Liver (tissue), 9 donors: ENCODE measurements around the gene C19orf25. TPM values are rescaled to one million over a fixed set of nuclear protein-coding genes. Genes with fewer than 3 reads are reported as not detected.

ENCODE experiments used
- DNase-seq: peaks from one replicate; pipeline ENCODE4 v3.0.0-alpha.2; 2017; ENCODE audit warnings: low spot score
- H3K27ac ChIP-seq, 2 donors: one replicate each; pipeline ENCODE4 v1.7.0; 2013; ENCODE audit warnings: inconsistent platforms in 2 of 2, low read length in 2 of 2, control low read depth in 1 of 2, low read depth in 1 of 2, mild to moderate bottlenecking in 1 of 2
- H3K27me3 ChIP-seq, 4 donors: one replicate each; pipeline versions ENCODE4 v1.6.1 to v1.7.0; 2013; ENCODE audit warnings: low read length in 3 of 4, inconsistent platforms in 1 of 4, mild to moderate bottlenecking in 1 of 4, moderate library complexity in 1 of 4; ENCODE audit not compliant: control insufficient read depth in 4 of 4, insufficient read depth in 4 of 4
- H3K36me3 ChIP-seq, 4 donors: one replicate each; pipeline versions ENCODE4 v1.6.1 to v1.7.0; 2013; ENCODE audit warnings: low read length in 3 of 4, mild to moderate bottlenecking in 3 of 4, low read depth in 1 of 4, moderate library complexity in 1 of 4; ENCODE audit not compliant: control insufficient read depth in 4 of 4, insufficient read depth in 3 of 4
- H3K4me1 ChIP-seq, 4 donors: one replicate each; pipeline versions ENCODE4 v1.6.1 to v1.7.0; 2013; ENCODE audit warnings: low read length in 3 of 4, mild to moderate bottlenecking in 3 of 4, moderate library complexity in 1 of 4; ENCODE audit not compliant: control insufficient read depth in 4 of 4, insufficient read depth in 4 of 4
- H3K4me3 ChIP-seq, 3 donors: one replicate each; pipeline versions ENCODE4 v1.6.1 to v1.7.0; 2013; ENCODE audit warnings: low read length in 3 of 3, control low read depth in 1 of 3, low read depth in 1 of 3, mild to moderate bottlenecking in 1 of 3
- H3K9ac ChIP-seq, 2 donors: one replicate each; pipeline ENCODE4 v1.7.0; 2013; ENCODE audit warnings: low read length in 2 of 2, mild to moderate bottlenecking in 2 of 2, moderate library complexity in 2 of 2, control low read depth in 1 of 2, low read depth in 1 of 2
- H3K9me3 ChIP-seq, 4 donors: one replicate each; pipeline versions ENCODE4 v1.6.1 to v1.7.0; 2013; ENCODE audit warnings: low read length in 3 of 4; ENCODE audit not compliant: control insufficient read depth in 4 of 4
- ATF3 ChIP-seq: IDR thresholded peaks from 2 replicates; pipeline ENCODE4 v1.6.1; 2016; ENCODE audit warnings: antibody characterized with exemption
- CTCF ChIP-seq: fragments of 150-350 bp; IDR thresholded peaks from 2 replicates; pipeline ENCODE4 v1.5.1; 2017; ENCODE audit warnings: improper control_type of control experiment, low read depth, low read length; ENCODE audit not compliant: missing input control
- EGR1 ChIP-seq, 2 donors: IDR thresholded peaks; 2 replicates each; pipeline ENCODE4 v1.6.1; 2016 to 2018; ENCODE audit warnings: antibody characterized with exemption in 2 of 2, low read depth in 2 of 2
- FOXA1 ChIP-seq: IDR thresholded peaks from 2 replicates; pipeline ENCODE4 v1.6.1; 2016; ENCODE audit warnings: antibody characterized with exemption
- HNF4A ChIP-seq, 2 donors: conservative IDR thresholded peaks; 2 replicates each; pipeline ENCODE4 v1.6.1; 2016; ENCODE audit warnings: antibody characterized with exemption in 2 of 2, mild to moderate bottlenecking in 2 of 2
- HNF4G ChIP-seq: IDR thresholded peaks from 2 replicates; pipeline ENCODE4 v1.6.1; 2016; ENCODE audit warnings: antibody characterized with exemption
- JUND ChIP-seq, 2 donors: IDR thresholded peaks; 2 replicates each; pipeline ENCODE4 v1.6.1; 2016; ENCODE audit warnings: antibody characterized with exemption in 2 of 2
- NR2F2 ChIP-seq: IDR thresholded peaks from 2 replicates; pipeline ENCODE4 v1.6.1; 2016; ENCODE audit warnings: antibody characterized with exemption
- RXRA ChIP-seq, 2 donors: IDR thresholded peaks; 2 replicates each; pipeline ENCODE4 v1.6.1; 2017 to 2018; ENCODE audit warnings: antibody characterized with exemption in 2 of 2, mild to moderate bottlenecking in 1 of 2
- SP1 ChIP-seq: IDR thresholded peaks from 2 replicates; pipeline ENCODE4 v1.6.1; 2018; ENCODE audit warnings: antibody characterized with exemption, mild to moderate bottlenecking
- TAF1 ChIP-seq: conservative IDR thresholded peaks from 2 replicates; pipeline ENCODE4 v1.6.1; 2016; ENCODE audit warnings: antibody characterized with exemption, mild to moderate bottlenecking
- YY1 ChIP-seq: IDR thresholded peaks from 2 replicates; pipeline ENCODE4 v1.6.1; 2016; ENCODE audit warnings: antibody characterized with exemption, mild to moderate bottlenecking
- ZBTB33 ChIP-seq: IDR thresholded peaks from 2 replicates; pipeline ENCODE4 v1.6.1; 2016; ENCODE audit warnings: antibody characterized with exemption
- WGBS: extraction: QIAGEN DNeasy Blood & Tissue Kit; methylation state at CpG from one replicate; pipeline ENCODE4 v1.1.7; 2013; 5-methylcytosine and 5-hydroxymethylcytosine counted together
- polyA plus RNA-seq, 2 donors: library from polyadenylated mRNA; stranded (reverse) in 1 of 2; unstranded in 1 of 2; fragments of 200-250 nt in 1 of 2; fragments of >200 nt in 1 of 2; fragmentation: Nextera tagmentation in 1 of 2; extraction: Ambion mirVana in 1 of 2; gene quantifications; one replicate each; pipeline versions ENCODE4 v1.2.1 to v1.2.3, GENCODE V29; 2013 to 2015
- total RNA-seq, 2 donors: library from RNA; depleted of rRNA; stranded (reverse); fragments of >200 nt; gene quantifications; one replicate each; pipeline ENCODE4 v1.2.3, GENCODE V29; 2014
- TF ChIP-seq, protein P1 (sequence below): IDR thresholded peaks from 2 replicates; pipeline ENCODE4 v1.6.1; 2016; ENCODE audit warnings: antibody characterized with exemption
- TF ChIP-seq, protein P2 (sequence below): IDR thresholded peaks from 2 replicates; pipeline ENCODE4 v1.6.1; 2016; ENCODE audit warnings: antibody characterized with exemption, mild to moderate bottlenecking
- donor health status: healthy.
- donor health status: healthy.
- donor health status: healthy.
- donor health status: healthy.
- donor health status: healthy.

C19orf25 gene
- total and polyA plus RNA-seq, 4 donors: 15.1 to 19.8 (median 18.5) TPM

GRCh38 chr19:1526979-1527649 is 48.1 kb upstream of the C19orf25 start (continued):
- TF ChIP-seq ATF3: no peak

DNA sequence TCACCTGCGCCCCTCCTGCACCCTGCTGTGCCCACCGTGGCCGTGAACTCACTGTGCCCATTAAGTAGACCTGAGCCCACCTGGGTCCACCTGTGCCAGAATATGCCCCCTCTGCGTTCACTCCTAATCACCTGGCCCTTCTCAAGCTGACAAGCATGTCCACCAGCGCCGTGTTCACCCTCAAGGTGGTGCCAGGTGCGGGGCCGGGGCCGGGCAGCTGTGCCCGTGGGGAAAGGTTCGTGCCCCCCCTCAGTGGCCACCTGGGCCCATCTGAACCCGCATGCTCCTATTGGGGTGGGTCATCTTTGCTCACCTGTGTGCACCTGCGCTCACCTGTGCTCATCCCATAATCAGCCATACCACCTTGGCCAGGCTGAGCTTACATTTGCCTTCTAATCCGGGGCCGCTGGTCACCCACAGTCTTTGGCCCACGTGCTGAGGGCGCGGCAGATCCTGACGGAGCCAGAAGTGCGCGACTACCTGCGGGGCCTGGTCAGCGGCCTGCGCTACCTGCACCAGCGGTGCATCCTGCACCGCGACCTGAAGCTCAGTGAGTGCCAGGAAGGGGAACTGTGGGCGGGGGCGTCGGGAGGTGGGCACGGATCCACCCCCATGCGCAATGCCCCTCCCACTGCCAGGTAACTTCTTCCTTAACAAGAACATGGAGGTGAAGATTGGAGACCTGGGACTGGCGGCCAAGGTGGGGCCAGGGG is 47.2 kb upstream of the C19orf25 start:
- DNase-seq: no peak
- Histone ChIP-seq H3K27me3 (peaks cover 0 to 26% (median 7%) of the 10 kb centered on the region in 4 donors), H3K36me3 (no peaks in the 10 kb centered on the region), H3K4me1 (peaks cover 0 to 5% (median 2%) of the 10 kb centered on the region in 4 donors), H3K9ac (no peak overlapping the region), H3K9me3 (no peaks in the 10 kb centered on the region), H3K4me3 (no peak overlapping the region), H3K27ac (no peak overlapping the region)
- WGBS: 79% methylated on average over 33 of the region's 33 CpGs
- TF ChIP-seq TAF1 (no peak), YY1 (no peak), FOXA1 (no peak), RXRA (IDR thresholded peaks at IDR 0.05) (no peak), EGR1 (IDR thresholded peaks at IDR 0.05; ENCODE audit: low read depth in 2 of 2) (no peak), NR2F2 (no peak), JUND (IDR thresholded peaks at IDR 0.05) (no peak), SP1 (no peak), ATF3 (no peak), CTCF (no peak), HNF4A (conservative IDR thresholded peaks at IDR 0.05) (no peak)
- TF ChIP-seq, protein P1, sequence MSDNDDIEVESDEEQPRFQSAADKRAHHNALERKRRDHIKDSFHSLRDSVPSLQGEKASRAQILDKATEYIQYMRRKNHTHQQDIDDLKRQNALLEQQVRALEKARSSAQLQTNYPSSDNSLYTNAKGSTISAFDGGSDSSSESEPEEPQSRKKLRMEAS: no peak
- TF ChIP-seq, protein P2, sequence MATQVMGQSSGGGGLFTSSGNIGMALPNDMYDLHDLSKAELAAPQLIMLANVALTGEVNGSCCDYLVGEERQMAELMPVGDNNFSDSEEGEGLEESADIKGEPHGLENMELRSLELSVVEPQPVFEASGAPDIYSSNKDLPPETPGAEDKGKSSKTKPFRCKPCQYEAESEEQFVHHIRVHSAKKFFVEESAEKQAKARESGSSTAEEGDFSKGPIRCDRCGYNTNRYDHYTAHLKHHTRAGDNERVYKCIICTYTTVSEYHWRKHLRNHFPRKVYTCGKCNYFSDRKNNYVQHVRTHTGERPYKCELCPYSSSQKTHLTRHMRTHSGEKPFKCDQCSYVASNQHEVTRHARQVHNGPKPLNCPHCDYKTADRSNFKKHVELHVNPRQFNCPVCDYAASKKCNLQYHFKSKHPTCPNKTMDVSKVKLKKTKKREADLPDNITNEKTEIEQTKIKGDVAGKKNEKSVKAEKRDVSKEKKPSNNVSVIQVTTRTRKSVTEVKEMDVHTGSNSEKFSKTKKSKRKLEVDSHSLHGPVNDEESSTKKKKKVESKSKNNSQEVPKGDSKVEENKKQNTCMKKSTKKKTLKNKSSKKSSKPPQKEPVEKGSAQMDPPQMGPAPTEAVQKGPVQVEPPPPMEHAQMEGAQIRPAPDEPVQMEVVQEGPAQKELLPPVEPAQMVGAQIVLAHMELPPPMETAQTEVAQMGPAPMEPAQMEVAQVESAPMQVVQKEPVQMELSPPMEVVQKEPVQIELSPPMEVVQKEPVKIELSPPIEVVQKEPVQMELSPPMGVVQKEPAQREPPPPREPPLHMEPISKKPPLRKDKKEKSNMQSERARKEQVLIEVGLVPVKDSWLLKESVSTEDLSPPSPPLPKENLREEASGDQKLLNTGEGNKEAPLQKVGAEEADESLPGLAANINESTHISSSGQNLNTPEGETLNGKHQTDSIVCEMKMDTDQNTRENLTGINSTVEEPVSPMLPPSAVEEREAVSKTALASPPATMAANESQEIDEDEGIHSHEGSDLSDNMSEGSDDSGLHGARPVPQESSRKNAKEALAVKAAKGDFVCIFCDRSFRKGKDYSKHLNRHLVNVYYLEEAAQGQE: no peak

DNA sequence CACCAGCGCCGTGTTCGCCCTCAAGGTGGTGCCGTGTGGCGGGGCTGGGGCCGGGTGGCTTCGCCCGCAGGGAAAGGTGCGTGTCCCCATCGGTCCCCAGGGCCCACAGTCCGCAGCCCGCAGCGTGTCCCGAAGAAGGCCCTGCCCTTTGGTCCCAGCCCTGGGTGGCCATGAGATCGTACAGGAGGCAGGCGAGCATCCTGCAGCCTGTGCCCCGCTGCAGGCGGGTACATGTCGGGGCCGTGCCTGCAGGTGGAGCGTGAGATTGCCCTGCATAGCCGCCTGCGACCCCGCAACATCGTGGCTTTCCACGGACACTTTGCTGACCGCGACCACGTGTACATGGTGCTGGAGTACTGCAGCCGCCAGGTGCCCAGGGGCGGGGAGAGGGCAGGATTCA is 46.3 kb upstream of the C19orf25 start:
- Histone ChIP-seq H3K4me3 (no peak overlapping the region), H3K9ac (no peak overlapping the region), H3K4me1 (peaks cover 0 to 5% (median 2%) of the 10 kb centered on the region in 4 donors), H3K27ac (no peak overlapping the region), H3K27me3 (peaks cover 0 to 26% (median 7%) of the 10 kb centered on the region in 4 donors), H3K9me3 (no peaks in the 10 kb centered on the region), H3K36me3 (no peaks in the 10 kb centered on the region)
- WGBS: 67% methylated on average over 31 of the region's 31 CpGs
- DNase-seq: no peak
- TF ChIP-seq TAF1 (no peak), RXRA (IDR thresholded peaks at IDR 0.05) (no peak), SP1 (no peak), ZBTB33 (no peak), HNF4G (no peak), HNF4A (conservative IDR thresholded peaks at IDR 0.05) (no peak), ATF3 (no peak)
- TF ChIP-seq, protein P1: no peak
- TF ChIP-seq, protein P2: no peak
